ENCODE measurements around the gene COBL.

GRCh38 chr7:51113560-51113959, 203.0 kb downstream of the COBL start:
- TF ChIP-seq, protein P1, sequence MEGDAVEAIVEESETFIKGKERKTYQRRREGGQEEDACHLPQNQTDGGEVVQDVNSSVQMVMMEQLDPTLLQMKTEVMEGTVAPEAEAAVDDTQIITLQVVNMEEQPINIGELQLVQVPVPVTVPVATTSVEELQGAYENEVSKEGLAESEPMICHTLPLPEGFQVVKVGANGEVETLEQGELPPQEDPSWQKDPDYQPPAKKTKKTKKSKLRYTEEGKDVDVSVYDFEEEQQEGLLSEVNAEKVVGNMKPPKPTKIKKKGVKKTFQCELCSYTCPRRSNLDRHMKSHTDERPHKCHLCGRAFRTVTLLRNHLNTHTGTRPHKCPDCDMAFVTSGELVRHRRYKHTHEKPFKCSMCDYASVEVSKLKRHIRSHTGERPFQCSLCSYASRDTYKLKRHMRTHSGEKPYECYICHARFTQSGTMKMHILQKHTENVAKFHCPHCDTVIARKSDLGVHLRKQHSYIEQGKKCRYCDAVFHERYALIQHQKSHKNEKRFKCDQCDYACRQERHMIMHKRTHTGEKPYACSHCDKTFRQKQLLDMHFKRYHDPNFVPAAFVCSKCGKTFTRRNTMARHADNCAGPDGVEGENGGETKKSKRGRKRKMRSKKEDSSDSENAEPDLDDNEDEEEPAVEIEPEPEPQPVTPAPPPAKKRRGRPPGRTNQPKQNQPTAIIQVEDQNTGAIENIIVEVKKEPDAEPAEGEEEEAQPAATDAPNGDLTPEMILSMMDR (IDR thresholded peaks at IDR 0.05) = no peak
- TF ChIP-seq POLR2A (IDR thresholded peaks at IDR 0.05) = no peak
